Measurements from ENCODE around the gene SLC38A7.
"Not testable (repeated sequence)": the region's sequence is repeated elsewhere in the genome, so short reads cannot be mapped to it uniquely, and the experiment has no call there.

Gene SLC38A7

DNA sequence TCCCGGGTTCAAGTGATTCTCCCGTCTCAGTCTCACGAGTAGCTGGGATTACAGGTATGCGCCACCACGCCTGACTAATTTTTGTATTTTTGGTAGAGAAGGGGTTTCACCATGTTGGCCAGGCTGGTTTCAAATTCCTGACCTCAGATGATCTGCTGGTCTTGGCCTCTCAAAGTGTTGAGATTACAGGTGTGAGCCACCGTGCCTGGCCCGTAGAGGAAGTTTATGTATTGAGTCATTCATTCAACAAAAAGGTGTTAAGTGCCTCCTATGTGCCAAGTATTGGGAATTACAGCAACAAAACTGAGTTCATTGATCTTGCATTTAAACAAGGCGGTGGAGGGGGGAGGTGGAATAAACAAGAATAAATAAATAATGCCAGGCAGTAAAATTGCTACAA lies 44.7 kb downstream of the SLC38A7 start:
- Histone ChIP-seq H3K27ac (ENCODE audit: low read depth, low read length) (no peak overlapping the region), H3K4me1 (ENCODE audit: control insufficient read depth, insufficient read depth, low read length) (no peaks in the 10 kb centered on the region), H3K4me3 (ENCODE audit: low read length) (no peak overlapping the region), H3K27me3 (ENCODE audit: control insufficient read depth, insufficient read depth, low read length) (no peaks in the 10 kb centered on the region), H3K9ac (ENCODE audit: low read length) (no peak overlapping the region), H3K36me3 (ENCODE audit: control insufficient read depth, insufficient read depth, low read length) (no peaks in the 10 kb centered on the region)

DNA sequence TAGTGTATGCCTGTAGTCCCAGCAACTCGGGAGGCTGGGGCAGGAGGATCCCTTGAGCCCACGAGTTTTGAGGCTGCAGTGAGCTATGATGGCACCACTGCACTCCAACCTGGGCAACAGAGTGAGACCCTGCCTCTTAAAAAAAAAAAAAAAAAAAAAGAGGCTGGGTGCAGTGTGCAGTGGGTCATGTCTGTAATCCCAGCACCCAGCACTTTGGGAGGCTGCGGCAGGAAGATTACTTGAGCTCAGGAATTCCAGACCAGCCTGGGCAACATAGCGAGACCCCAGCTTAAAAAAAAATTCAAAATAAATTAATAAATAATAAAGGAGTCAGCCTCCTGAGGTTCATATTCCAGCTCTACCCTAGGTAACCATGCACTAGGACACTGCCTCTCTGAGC lies 45.3 kb downstream of the SLC38A7 start:
- H3K9ac ChIP-seq (ENCODE audit: low read length): no peak overlapping the region
- H3K4me1 ChIP-seq (ENCODE audit: control insufficient read depth, insufficient read depth, low read length): no peaks in the 10 kb centered on the region

DNA sequence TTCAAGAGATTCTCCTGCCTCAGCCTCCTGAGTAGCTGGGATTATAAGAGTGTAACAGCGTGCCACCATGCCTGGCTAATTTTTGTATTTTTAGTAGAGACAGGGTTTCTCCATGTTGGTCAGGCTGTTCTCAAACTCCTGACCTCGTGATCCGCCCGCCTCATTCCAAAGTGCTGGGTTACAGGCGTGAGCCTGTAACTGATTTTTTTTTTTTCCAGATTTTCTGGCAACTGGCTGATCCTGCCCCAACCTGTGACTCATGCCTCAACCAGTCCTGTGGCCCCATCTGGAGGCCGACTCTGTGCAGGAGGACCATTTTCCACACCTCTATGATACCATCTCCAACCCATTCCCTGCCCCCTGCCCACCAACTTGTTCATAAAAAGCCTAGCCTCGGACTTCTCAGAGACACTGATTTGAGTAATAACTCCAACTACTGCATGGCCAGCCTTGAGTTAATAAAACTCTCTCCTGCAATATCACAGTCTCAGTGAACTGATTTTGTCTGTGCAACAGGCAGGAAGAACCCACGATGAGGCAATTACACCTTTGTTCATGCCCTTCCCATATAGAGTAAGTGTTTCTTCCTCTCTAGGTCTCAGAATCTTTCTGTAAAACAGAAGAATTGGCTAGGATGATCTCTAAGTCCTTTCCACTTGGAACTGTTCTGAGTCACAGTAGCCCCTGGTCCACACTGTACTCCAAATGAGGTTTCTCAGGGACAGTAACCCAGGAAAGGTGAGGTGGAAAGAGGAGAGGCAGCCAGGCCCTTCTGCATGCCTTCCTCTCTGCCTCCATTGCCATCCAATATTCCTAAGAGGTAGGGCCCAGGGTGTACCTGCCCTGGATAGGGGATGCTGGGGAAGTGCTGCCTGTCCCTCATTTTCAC lies 46.2 kb downstream of the SLC38A7 start:
- no peak overlapping the region for H3K27ac ChIP-seq (ENCODE audit: low read depth, low read length)
- no peaks in the 10 kb centered on the region for H3K27me3 ChIP-seq (ENCODE audit: control insufficient read depth, insufficient read depth, low read length)
- no peaks in the 10 kb centered on the region for H3K4me1 ChIP-seq (ENCODE audit: control insufficient read depth, insufficient read depth, low read length)
- no peaks in the 10 kb centered on the region for H3K36me3 ChIP-seq (ENCODE audit: control insufficient read depth, insufficient read depth, low read length)
- no peak overlapping the region for H3K4me3 ChIP-seq (ENCODE audit: low read length)
- no peak overlapping the region for H3K9ac ChIP-seq (ENCODE audit: low read length)

More for the DNA sequence above, 45.3 kb downstream of the SLC38A7 start:
- H3K4me3 ChIP-seq (ENCODE audit: low read length): no peak overlapping the region
- no peaks in the 10 kb centered on the region for H3K27me3 ChIP-seq (ENCODE audit: control insufficient read depth, insufficient read depth, low read length)
- H3K27ac ChIP-seq (ENCODE audit: low read depth, low read length): no peak overlapping the region
- H3K36me3 ChIP-seq (ENCODE audit: control insufficient read depth, insufficient read depth, low read length): no peaks in the 10 kb centered on the region

DNA sequence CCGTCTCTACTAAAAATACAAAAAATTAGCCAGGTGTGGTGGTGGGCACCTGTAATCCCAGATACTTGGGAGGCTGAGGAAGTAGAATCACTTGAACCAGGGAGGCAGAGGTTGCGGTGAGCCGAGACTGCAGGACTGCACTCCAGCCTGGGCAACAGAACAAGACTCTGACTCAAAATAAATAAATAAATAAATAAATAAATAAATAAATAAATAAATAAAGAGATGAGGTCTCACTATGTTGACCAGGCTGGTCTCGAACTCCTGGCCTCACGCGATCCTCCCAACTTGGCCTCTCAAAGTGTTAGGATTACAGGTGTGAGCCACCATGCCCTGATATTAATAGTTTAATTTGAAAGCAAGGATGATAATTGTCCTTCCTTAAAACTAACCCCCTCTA lies 47.5 kb downstream of the SLC38A7 start:
- not testable (repeated sequence) for H3K9ac ChIP-seq (ENCODE audit: low read length); H3K27ac ChIP-seq (ENCODE audit: low read depth, low read length); H3K4me3 ChIP-seq (ENCODE audit: low read length); H3K27me3 ChIP-seq (ENCODE audit: control insufficient read depth, insufficient read depth, low read length); H3K36me3 ChIP-seq (ENCODE audit: control insufficient read depth, insufficient read depth, low read length); H3K4me1 ChIP-seq (ENCODE audit: control insufficient read depth, insufficient read depth, low read length)

DNA sequence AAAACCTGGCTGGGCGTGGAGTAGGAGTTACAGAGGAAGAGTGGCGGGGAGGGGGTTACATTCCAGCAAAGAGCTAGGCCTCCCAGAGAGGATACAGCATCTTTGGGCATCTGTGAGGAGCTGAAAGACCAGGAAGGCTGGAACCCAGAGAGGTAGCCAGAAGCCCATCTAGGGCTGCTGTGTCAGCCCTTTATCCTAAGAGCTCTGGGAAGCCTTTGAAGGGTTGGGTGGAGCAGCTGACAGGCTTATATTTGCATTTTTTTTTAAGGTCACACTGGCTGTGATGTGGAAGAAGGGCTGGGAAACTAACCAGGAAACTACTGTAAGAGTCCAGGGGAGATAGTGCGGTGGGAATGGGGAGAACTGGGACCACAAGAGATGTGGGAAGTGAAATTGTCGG lies 48.1 kb downstream of the SLC38A7 start:
- Histone ChIP-seq H3K36me3 (ENCODE audit: control insufficient read depth, insufficient read depth, low read length) (no peaks in the 10 kb centered on the region), H3K9ac (ENCODE audit: low read length) (no peak overlapping the region), H3K27ac (ENCODE audit: low read depth, low read length) (no peak overlapping the region), H3K4me3 (ENCODE audit: low read length) (no peak overlapping the region), H3K4me1 (ENCODE audit: control insufficient read depth, insufficient read depth, low read length) (no peaks in the 10 kb centered on the region), H3K27me3 (ENCODE audit: control insufficient read depth, insufficient read depth, low read length) (no peaks in the 10 kb centered on the region)

DNA sequence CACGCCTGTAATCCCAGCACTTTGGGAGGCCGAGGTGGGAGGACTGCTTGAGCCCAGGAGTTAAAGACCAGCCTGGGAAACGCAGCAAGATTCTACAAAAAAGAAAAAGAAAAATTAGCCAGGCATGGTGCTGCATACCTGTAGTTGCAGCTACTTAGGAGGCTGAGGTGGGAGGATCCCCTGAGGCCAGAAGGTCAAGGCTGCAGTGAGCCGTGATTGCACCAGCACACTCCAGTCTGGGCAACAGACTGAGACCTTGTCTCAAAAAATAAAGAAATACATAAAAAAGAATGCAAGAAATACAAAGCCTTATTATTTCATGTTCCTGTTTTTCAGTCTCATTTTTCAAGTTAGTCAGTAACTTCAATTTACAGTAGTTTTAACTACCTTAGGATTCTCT lies 49.1 kb downstream of the SLC38A7 start:
- H3K4me3 ChIP-seq (ENCODE audit: low read length): no peak overlapping the region
- no peaks in the 10 kb centered on the region for H3K27me3 ChIP-seq (ENCODE audit: control insufficient read depth, insufficient read depth, low read length)
- H3K27ac ChIP-seq (ENCODE audit: low read depth, low read length): no peak overlapping the region
- H3K9ac ChIP-seq (ENCODE audit: low read length): no peak overlapping the region
- no peaks in the 10 kb centered on the region for H3K36me3 ChIP-seq (ENCODE audit: control insufficient read depth, insufficient read depth, low read length)
- H3K4me1 ChIP-seq (ENCODE audit: control insufficient read depth, insufficient read depth, low read length): no peaks in the 10 kb centered on the region

DNA sequence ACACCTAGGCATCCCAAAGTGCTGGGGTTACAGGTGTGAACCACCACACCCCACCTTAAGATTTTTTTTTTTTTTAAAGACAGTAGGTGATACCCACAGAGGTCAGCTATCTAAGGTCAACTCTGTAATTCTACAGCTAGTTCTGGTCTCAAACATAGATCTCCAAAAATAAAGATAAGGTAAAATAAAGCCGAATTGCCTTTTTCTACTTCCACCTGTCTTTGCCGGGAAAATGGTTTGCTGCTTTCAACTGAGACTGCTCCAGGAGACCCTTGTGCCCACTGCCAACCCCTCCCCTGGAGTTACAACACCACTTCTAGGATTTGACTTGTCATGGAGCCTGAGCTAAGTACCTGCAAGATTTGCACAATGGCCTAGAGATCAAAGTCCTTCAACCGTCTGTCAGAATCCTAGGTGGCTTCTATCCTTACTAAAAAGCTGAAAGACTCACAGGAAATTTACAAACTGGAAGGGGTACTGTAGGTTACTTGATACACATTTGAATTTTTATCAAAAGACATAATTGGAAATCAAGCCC lies 50.2 kb downstream of the SLC38A7 start:
- H3K9ac ChIP-seq (ENCODE audit: low read length): no peak overlapping the region
- H3K4me3 ChIP-seq (ENCODE audit: low read length): no peak overlapping the region
- H3K27me3 ChIP-seq (ENCODE audit: control insufficient read depth, insufficient read depth, low read length): no peaks in the 10 kb centered on the region
- no peak overlapping the region for H3K27ac ChIP-seq (ENCODE audit: low read depth, low read length)
- no peaks in the 10 kb centered on the region for H3K4me1 ChIP-seq (ENCODE audit: control insufficient read depth, insufficient read depth, low read length)
- no peaks in the 10 kb centered on the region for H3K36me3 ChIP-seq (ENCODE audit: control insufficient read depth, insufficient read depth, low read length)

DNA sequence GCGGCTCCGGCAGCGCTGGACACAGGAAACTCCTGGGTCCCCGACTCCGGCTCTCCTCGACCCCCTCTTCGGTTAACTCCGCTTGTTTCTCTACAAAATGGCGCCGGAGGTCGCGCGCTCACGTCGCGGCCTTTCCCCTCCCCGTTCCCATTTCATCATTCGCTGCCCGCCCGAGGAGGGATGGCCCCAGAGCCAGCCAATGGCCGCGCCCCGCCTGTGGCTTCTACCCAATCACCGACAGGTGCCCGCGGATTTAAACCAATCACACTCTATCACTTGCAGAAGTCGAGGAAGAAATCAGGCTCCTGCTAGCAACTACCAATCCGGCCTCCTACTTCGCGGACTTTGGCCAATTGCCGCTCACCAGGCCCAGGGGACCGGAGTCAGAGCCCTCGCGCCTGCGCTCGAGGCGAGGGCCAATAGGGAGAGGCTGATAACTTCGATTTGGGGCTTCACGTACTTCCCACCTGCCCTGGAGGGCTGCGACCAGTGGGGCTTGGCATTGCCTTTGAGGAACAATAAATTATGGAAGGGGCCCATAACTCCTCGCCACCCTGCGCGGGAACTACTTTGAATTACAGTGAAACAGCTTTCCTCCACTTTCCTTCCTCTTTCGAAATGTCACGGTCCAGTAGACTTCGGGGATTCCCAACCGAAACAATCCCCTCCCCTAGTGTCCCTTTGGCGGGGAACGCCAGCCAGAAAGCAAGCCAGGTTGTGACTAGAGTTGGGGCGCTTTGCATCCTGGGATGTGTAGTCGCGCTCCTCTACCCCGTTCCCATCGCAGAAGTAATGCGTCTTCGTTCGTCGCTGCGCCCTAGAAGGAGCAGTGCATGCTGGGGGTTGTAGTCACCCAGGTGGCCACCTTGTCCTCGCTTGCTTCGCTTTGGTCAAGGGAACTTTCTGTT lies 54.6 kb downstream of the SLC38A7 start, which contains the start of gene CNOT1:
Gene CNOT1, minus strand, starts transcription at position 94 of the 908 bp plus-strand sequence. CDS start 30,489 bp downstream, outside the sequence.
- Histone ChIP-seq H3K9ac (ENCODE audit: low read length) (peak within 1 kb of the TSS; percentile 96), H3K4me1 (ENCODE audit: control insufficient read depth, insufficient read depth, low read length) (peaks cover 3% of the 10 kb centered on the region), H3K27me3 (ENCODE audit: control insufficient read depth, insufficient read depth, low read length) (no peaks in the 10 kb centered on the region), H3K36me3 (ENCODE audit: control insufficient read depth, insufficient read depth, low read length) (no peaks in the 10 kb centered on the region), H3K27ac (ENCODE audit: low read depth, low read length) (peak within 1 kb of the TSS; percentile 98), H3K4me3 (ENCODE audit: low read length) (peak within 1 kb of the TSS; percentile 97)

DNA sequence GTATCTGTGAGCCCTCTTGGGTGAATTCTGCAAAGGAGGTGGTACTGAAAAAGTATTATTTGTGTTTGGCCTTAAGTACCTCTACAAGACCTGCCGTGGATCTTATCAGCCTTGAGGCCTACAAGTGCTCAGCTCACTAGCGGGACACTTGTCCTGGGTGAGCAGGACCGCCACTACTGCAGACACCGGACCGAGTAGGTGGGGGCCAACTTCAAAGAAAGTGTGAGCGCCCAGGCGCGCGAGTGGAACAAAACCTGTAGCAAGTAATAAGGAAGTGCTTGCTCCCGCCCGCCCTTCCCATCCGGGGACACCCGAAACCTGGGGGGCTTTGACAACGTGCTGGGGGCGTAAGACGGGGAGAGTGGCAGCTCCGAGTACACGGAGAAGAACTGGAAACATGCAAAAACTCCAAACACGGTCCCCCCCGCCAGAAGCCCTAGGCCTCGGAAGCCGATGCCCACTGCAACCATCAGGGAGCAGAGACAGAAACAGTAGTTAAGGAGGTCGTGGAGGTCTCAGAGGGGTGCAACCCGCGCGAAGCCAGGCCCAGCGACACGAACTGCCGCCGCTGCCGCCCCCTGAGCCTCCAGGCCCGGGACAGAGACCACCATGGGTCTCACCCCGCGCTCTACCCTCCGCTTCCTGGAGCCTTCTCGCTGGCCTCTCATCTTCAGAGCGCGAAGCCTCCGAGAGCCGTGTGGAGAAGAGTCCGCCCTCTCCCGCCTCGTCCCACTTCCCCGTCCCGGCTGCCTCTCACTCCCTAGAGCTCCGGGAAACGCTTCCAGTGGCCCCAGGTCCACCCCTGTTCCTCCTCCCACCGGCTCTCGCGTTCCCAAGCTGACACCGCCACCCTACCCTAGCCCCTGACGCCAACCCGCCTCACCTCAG lies 55.5 kb downstream of the SLC38A7 start:
- H3K9ac ChIP-seq (ENCODE audit: low read length): peak overlapping the region; percentile 96
- no peaks in the 10 kb centered on the region for H3K27me3 ChIP-seq (ENCODE audit: control insufficient read depth, insufficient read depth, low read length)
- peaks cover 3% of the 10 kb centered on the region for H3K4me1 ChIP-seq (ENCODE audit: control insufficient read depth, insufficient read depth, low read length)
- no peaks in the 10 kb centered on the region for H3K36me3 ChIP-seq (ENCODE audit: control insufficient read depth, insufficient read depth, low read length)
- peak overlapping the region; percentile 97 for H3K4me3 ChIP-seq (ENCODE audit: low read length)
- H3K27ac ChIP-seq (ENCODE audit: low read depth, low read length): peak overlapping the region; percentile 98

DNA sequence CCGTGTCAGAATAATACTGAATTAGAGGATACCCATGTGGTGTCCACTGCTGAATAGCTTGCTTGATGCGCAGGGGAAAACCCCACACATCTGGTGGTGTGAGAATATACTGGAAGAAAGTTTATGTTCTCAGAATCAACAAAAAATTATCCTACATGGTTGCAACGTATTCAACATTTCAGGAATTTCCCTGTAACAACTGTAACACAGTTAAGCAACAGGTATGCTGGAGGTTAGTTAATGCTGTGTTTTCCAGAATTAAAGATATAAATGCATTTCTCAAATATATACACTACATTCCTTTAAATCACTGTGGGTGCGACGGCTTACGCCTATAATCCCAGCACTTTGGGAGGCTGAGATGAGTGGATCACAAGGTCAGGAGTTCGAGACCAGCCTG lies 60.4 kb downstream of the SLC38A7 start:
- H3K4me1 ChIP-seq (ENCODE audit: control insufficient read depth, insufficient read depth, low read length): peaks cover 3% of the 10 kb centered on the region
- H3K9ac ChIP-seq (ENCODE audit: low read length): no peak overlapping the region
- H3K27me3 ChIP-seq (ENCODE audit: control insufficient read depth, insufficient read depth, low read length): no peaks in the 10 kb centered on the region
- no peak overlapping the region for H3K27ac ChIP-seq (ENCODE audit: low read depth, low read length)
- no peak overlapping the region for H3K4me3 ChIP-seq (ENCODE audit: low read length)
- peaks cover 3% of the 10 kb centered on the region for H3K36me3 ChIP-seq (ENCODE audit: control insufficient read depth, insufficient read depth, low read length)

DNA sequence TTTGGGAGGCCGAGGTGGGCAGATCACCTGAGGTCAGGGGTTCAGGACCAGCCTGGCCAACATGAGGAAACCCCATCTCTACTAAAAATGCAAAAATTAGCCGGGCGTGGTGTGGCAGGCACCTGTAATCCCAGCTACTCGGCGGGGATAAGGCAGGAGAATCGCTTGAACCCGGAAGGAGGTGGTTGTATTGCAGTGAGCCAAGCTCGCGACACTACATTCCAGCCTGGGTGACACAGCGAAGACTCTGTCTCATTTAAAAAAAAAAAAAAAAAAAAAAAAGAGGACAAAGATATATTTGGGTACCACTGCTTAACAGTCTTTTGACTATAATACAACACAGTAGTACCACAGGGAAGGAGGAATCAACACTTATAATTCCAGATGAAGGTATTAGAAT lies 64.2 kb downstream of the SLC38A7 start:
- H3K27ac ChIP-seq (ENCODE audit: low read depth, low read length): no peak overlapping the region
- no peaks in the 10 kb centered on the region for H3K4me1 ChIP-seq (ENCODE audit: control insufficient read depth, insufficient read depth, low read length)
- H3K9ac ChIP-seq (ENCODE audit: low read length): no peak overlapping the region
- H3K36me3 ChIP-seq (ENCODE audit: control insufficient read depth, insufficient read depth, low read length): peaks cover 3% of the 10 kb centered on the region
- H3K4me3 ChIP-seq (ENCODE audit: low read length): no peak overlapping the region
- H3K27me3 ChIP-seq (ENCODE audit: control insufficient read depth, insufficient read depth, low read length): no peaks in the 10 kb centered on the region
